Urothelium cell line (cell line): ENCODE measurements around the gene POLH.

Experiments
- DNase-seq: peaks from one replicate; pipeline ENCODE4 v3.0.0; 2011; ENCODE audit warnings: low spot score, mixed read lengths
- FAIRE-seq: peaks from 2 replicates; lab custom pipeline; 2011; peaks lifted over from hg19 to GRCh38; lab: Jason Lieb, UNC

POLH gene

DNA sequence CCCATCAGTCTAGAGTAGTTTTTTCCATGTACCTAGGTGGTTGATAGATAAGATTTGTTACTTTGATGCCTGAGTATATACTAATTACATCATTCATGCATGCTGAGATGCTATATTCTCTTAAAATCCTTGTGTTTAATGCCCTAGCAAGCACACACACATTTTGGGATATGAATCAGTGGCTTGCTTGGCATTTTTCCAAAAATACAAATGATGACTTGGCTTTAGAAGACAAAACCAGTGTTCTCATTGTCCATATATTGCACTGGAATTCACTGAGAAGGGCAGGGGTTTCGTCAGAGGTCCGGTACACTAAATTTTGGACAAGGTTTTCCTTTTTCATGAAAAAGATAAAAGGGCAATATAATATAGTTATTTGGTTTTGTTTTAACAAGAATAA lies 28.2 kb downstream of the POLH start:
- FAIRE-seq (no peak), DNase-seq (no peak)

- no peak for FAIRE-seq
- DNase-seq, result no peak
These were observed 30.0 kb downstream of the POLH start for GRCh38 chr6:43606019-43606418.

- FAIRE-seq (no peak), DNase-seq (peak; percentile 65)
These were observed 32.4 kb downstream of the POLH start for GRCh38 chr6:43608310-43608763.

DNA sequence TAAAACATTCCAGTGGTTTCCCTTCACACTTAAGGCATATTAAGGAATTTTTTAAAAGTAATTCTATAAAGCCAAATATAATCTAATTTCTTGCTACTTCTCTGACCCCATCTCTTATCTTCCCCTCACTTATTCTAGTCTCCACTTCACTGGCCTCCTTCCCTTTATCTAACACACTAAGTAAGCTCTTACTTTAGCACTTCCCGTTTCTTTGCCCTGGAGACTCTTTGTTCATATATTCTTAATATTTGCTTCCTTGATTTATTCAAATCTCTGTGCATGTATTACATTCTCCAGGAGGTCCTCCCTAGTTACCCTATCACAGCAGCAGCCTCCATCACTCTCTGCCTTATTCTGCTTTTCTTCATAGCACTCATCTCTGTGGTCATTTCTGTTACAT lies 32.8 kb downstream of the POLH start:
- no peak for FAIRE-seq
- DNase-seq, result no peak

DNA sequence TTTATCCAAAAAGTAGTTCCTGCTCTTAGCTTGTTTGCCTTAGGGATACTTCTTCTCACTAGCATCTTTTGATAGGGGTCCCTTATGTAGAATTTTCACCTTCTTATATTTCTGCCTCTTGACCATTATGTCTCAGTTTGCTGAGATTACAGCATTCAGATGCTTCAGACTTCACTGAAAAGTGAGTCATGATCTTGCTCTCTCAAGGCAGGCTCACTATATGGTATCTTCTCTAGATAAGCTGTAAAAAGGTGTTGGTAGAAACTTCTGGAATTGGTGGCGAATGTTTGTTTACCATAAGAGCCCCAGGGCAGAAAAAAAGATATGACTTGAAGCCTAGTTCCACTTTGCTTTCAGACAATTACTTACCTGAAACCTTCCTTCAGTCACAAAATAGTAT lies 33.4 kb downstream of the POLH start:
- no peak for FAIRE-seq
- DNase-seq, result no peak

DNA sequence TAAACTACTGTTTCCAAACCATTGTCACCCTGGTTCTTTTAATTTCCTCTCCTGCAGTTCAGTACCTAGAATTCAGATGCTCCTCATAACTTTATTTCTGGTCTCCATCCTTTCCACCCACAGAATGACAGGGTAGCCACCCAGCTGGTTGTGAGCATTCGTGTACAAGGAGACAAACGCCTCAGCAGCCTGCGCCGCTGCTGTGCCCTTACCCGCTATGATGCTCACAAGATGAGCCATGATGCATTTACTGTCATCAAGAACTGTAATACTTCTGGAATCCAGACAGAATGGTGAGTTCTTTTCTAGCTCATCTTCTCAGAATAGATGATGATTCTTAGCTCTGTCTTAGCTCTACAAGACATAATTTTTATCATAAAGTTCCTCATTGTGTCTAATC lies 34.4 kb downstream of the POLH start:
- no peak for FAIRE-seq

GRCh38 chr6:43613721-43614395 lies 37.9 kb downstream of the POLH start:
- FAIRE-seq (no peak), DNase-seq (no peak)

More for the DNA sequence above, 34.4 kb downstream of the POLH start:
- no peak for DNase-seq

- no peak for FAIRE-seq
These were observed 38.4 kb downstream of the POLH start for GRCh38 chr6:43614396-43614730.

GRCh38 chr6:43616725-43617472 lies 40.9 kb downstream of the POLH start:
- FAIRE-seq (no peak), DNase-seq (no peak)

More at GRCh38 chr6:43614396-43614730, 38.4 kb downstream of the POLH start:
- DNase-seq, result no peak

DNA sequence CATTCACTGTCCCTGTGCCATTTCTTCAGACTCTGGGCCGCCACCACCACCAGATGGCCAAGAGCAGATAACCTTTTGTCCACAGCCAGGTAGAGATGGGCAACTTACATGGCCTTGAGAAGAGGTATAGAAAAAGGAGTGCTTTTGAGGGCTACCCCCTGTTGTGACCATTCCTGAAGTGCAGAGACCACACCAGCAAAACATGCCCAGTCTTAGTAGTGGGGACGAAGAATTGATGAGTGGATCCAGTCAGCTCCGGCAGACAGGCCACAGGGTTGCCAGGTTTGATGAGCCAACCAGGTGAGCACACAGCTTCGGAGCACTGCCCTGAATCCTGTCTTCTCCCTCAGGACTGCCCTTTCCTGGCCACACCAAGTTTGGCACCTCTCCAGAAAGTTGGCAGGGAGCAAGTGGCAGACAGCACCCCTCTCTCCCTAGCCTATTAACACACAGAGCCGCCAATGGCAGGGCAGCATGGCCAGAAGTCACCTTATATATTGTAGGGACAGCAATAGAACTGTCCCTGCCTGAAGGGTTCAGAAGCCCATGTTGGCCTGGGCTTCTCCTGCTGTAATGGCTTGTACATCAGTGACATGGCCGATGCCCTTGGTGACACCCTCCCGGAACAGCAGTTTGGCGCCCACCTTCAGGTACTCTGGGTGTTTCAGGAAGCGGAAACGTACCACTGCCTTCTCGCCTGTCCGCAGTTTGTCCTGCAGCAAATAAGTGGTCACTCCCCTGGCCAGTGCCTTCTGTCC lies 45.3 kb downstream of the POLH start:
- DNase-seq (no peak), FAIRE-seq (no peak)

DNA sequence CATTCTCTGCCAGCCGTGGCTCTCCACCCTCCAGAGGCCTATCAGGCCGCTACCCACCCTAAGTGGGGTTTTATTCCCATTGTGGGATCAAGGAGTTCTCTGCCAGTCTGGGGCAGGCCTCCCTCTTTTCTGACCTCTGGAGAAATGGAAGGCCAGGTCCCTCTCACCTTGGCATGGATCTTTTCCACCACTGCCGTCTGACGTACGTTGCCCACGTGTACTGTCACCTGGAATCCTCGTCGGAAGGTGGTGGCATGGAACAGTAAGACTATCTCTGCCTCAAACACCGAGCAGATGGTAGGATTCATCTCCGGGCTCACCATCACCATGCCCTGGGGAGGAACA lies 45.8 kb downstream of the POLH start:
- no peak for FAIRE-seq
- no peak for DNase-seq

DNA sequence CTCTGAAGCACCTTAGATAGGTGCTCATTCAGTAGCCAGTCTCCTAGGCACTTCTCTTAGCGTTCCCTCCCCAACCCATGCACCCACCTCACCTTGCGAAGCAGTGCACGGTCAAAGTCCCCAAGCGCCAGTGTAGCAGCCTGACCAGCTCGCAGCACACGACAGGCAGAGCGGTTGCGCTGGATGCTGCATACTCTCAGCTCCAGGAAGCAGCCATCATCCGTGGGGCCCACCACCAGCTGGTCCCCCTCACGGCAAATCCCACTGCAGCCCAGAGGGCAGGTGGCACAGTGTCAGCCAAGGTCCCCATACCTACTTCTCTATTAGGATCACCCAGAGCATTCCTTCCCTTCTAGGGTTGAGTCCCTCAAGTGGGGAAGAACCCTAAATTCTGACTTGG lies 46.6 kb downstream of the POLH start:
- FAIRE-seq (no peak), DNase-seq (no peak)

DNA sequence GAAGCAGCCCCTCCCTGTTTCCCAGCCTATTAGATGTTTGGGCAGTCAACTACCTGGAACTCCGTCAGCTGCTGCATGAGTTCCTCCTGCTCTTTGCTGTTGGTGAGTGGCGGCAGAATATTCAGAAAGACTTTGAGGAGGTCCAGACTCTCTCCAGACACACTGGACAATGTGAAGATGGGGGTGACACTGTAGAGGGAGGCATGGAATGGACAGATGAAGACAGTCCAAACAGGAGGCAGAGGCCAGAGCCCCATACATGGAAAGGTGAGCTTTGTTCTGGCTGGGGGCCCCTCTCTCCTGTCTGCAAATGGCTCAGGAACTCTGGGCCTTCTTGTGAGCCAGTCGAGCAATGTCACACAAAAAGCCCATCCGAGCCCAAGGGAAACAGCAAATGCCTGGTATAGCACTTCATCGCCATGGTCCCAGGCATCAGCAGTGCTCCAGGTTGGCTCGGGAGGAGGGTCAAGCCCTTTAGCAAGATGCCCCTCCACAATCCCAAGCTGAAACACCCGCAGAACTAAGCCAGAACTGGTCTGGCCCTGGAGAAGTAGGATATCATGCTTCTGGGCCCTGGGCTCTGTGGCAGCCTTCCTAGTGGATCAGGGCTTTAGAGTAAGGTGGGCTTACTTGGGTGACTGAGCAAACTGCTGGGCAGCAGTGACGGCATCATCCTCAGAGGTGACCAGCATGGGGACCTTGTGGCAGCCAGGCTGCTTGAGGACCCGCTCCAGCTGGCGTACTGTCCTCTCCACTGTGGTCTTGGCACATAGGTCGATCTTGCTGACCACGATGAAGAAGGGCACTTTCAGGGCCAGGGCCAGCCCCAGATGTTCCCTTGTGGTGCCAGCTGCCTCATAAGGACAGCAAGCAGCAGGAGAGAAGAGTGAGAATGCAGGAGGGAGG lies 48.1 kb downstream of the POLH start:
- DNase-seq (no peak), FAIRE-seq (no peak)

- FAIRE-seq, result no peak
- no peak for DNase-seq
These were observed 48.9 kb downstream of the POLH start for GRCh38 chr6:43624786-43625288.

- DNase-seq, result no peak
These were observed 49.5 kb downstream of the POLH start for GRCh38 chr6:43625393-43625992.

DNA sequence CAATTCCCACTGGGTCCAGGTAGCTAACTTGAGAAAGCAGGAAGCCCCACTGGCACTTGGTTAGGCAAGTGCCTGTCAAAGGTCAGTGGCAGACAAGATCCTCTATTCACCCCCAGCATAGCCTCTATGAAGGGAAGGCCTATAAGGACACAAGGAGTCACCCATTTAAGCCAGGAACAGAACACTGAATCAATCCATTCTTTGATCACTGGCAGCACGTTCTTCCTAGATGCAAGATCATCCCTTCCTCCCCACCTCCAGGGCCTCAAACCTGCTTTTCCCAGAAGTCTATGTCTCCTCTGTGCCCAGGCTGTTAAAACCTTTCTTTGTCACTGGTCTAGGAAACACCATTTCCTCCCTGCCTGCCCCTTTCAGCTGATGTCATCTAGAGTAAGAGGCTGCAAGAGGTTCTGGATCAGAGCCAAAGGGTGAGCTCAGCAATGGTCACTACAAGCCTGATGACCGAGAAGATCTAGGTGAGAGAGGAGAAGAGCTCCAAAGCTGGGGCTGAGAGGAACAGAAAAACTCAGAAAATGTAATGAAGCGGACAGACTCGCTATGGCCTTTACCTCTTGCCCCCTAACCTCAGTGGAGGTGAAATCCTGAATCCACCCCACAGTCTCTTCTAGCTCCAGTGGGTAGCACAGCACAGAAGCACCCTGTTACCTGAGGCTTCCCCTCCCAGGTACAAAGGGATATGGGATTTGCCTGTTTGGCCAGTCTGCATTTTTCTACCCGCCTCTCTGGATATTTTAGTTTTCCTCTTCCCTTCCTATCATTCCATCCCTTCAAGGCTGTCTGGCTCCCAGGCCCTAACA lies 51.2 kb downstream of the POLH start:
- no peak for FAIRE-seq
- DNase-seq, result peak; percentile 79

More at GRCh38 chr6:43625393-43625992, 49.5 kb downstream of the POLH start:
- FAIRE-seq, result no peak

DNA sequence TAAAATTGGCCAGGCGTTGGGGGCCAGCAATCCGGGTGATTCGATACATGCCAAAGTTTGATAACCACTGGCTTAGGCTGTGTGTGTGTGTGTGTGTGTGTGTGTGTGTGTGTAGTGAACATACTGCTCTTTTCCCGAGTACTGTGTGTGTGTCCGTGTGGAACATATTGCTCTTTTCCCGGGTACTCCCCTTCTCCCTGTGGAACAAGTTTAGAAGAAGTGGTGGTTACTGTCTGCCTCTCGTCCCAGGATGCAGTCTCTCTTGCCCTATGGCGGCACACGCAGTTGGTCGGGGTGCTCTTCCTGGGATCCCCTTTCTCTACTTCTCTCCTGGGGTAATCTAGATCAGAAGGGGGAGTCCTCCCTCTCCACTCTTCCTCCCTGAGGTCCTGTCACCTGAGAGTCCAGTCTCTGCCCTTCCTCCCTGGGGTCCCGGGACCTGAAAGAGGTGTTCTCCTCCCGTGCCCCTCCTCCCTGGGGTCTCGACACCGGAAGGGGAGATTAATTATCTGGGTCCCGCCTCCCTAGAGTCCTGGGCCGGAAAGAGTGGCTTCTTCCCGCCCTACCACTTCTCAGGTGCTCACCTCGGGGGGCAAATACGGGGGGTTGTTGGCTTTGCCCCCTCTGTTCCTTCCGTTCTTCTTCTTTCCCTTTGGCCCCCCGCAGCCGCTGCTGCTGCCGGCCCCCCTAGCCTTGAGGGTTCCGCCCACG lies 52.6 kb downstream of the POLH start:
- DNase-seq, result peak; percentile 67
- FAIRE-seq, result no peak

DNA sequence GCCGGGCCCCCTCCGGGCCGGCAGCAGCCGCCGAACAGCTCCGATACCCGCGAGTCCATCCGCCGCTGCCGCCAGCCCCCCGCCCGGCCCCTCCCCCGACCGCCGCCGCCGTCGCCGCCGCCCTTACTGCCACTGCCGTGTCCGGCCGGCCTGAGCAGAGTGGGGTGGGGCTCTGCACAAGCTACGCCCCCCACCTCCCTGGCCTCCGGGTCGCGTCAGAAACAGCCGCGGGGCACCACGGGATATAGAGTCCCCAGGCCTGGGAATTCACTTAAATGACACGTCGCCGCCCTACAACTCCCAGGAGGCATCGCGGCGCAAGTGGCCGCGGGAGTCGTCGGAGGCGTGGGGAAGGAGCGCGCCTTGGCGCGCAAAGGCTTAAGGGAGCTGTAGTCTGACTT lies 53.1 kb downstream of the POLH start, which contains the start of gene GTPBP2:
TSS of gene GTPBP2 (minus strand) at position 161 of the 401 bp plus-strand sequence. CDS start at position 59, 102 bp downstream.
- DNase-seq (peak; percentile 97), FAIRE-seq (peak; percentile 27)
